OCI-LY1 (cell line): ENCODE results near the gene IGSF22.

Source experiments
- EZH2 ChIP-seq: fragments of 200-600 bp; sonication (generic), shearing (Covaris generic); IDR thresholded peaks from 2 replicates; pipeline ENCODE4 v1.8.0; 2017; ENCODE audit warnings: borderline replicate concordance, mixed run types, mild to moderate bottlenecking, antibody characterized with exemption, low read length, moderate library complexity, mixed read lengths
- TF ChIP-seq, protein P1 (sequence below): fragments of 200-600 bp; sonication (generic), shearing (Covaris generic); IDR thresholded peaks from 2 replicates; pipeline ENCODE4 v1.5.1; 2017; ENCODE audit warnings: mild to moderate bottlenecking, antibody characterized with exemption, low read length, moderate library complexity, mixed read lengths

DNA sequence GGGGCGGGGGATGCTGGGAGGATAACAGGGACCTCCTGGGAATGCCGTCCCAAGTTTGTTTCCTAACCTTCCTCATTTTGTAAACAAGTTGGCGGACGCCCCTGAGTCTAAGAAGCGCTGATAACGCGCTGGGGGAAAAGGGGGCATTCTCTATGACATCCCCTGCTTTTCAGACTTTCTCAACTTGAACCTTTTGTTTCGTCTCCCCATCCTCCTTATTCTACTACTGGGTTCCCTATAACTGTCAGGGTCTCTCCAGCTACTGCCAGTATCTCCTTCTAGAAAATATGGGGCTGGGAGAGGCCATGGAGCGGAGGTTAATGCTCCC, 26.8 kb downstream of the IGSF22 start:
- TF ChIP-seq, protein P1, sequence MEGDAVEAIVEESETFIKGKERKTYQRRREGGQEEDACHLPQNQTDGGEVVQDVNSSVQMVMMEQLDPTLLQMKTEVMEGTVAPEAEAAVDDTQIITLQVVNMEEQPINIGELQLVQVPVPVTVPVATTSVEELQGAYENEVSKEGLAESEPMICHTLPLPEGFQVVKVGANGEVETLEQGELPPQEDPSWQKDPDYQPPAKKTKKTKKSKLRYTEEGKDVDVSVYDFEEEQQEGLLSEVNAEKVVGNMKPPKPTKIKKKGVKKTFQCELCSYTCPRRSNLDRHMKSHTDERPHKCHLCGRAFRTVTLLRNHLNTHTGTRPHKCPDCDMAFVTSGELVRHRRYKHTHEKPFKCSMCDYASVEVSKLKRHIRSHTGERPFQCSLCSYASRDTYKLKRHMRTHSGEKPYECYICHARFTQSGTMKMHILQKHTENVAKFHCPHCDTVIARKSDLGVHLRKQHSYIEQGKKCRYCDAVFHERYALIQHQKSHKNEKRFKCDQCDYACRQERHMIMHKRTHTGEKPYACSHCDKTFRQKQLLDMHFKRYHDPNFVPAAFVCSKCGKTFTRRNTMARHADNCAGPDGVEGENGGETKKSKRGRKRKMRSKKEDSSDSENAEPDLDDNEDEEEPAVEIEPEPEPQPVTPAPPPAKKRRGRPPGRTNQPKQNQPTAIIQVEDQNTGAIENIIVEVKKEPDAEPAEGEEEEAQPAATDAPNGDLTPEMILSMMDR = no peak
- no peak for TF ChIP-seq EZH2
